Neural progenitor cell (in vitro differentiated cells): ENCODE data around the gene MICALL2. TPM values are rescaled to one million over a fixed set of nuclear protein-coding genes. Genes with fewer than 3 reads are reported as not detected.
"Not testable (repeated sequence)": the region's sequence is repeated elsewhere in the genome, so short reads cannot be mapped to it uniquely, and the experiment has no call there.

Source experiments
- DNase-seq: peaks from one replicate; pipeline ENCODE4 v3.0.0-alpha.2; 2016; ENCODE audit warnings: low spot score
- H2AFZ ChIP-seq: fragments of 200-600 bp; sonication (generic); replicated peaks from 2 replicates; pipeline ENCODE4 v1.6.1; 2016; ENCODE audit warnings: antibody characterized with exemption
- H3F3A ChIP-seq: fragments of 200-600 bp; sonication (generic); 2 replicates; pipeline ENCODE4 v1.6.1; 2016; ENCODE audit warnings: antibody characterized with exemption, low read depth
- H3K27ac ChIP-seq: fragments of 200-600 bp; sonication (generic); 2 replicates; pipeline ENCODE4 v1.5.1; 2016; ENCODE audit warnings: mild to moderate bottlenecking
- H3K27me3 ChIP-seq: fragments of 200-600 bp; sonication (generic); 2 replicates; pipeline ENCODE4 v1.6.1; 2016; ENCODE audit warnings: mild to moderate bottlenecking, moderate library complexity
- H3K36me3 ChIP-seq: fragments of 200-600 bp; sonication (generic); 2 replicates; pipeline ENCODE4 v1.5.1; 2016
- H3K4me1 ChIP-seq: fragments of 200-600 bp; sonication (generic); 2 replicates; pipeline ENCODE4 v1.6.1; 2016; ENCODE audit warnings: mixed run types
- H3K4me2 ChIP-seq: fragments of 200-600 bp; sonication (generic); 2 replicates; pipeline ENCODE4 v1.6.1; 2016
- H3K4me3 ChIP-seq: fragments of 200-600 bp; sonication (generic); 2 replicates; pipeline ENCODE4 v1.5.1; 2016
- H3K79me2 ChIP-seq: fragments of 200-600 bp; sonication (generic); 2 replicates; pipeline ENCODE4 v1.6.1; 2016; ENCODE audit warnings: low read depth
- H3K9ac ChIP-seq: fragments of 200-600 bp; sonication (generic); 2 replicates; pipeline ENCODE4 v1.6.1; 2016
- H3K9me3 ChIP-seq: fragments of 200-600 bp; sonication (generic); 2 replicates; pipeline ENCODE4 v1.5.1; 2016; ENCODE audit warnings: low read depth
- H4K20me1 ChIP-seq: fragments of 200-600 bp; sonication (generic); 2 replicates; pipeline ENCODE4 v1.6.1; 2016; ENCODE audit warnings: low read depth
- H3K27ac Mint-ChIP-seq: 3 replicates; pipeline ENCODE4 v1.8.0; 2021; ENCODE audit warnings: mixed read lengths
- H3K27me3 Mint-ChIP-seq: 2 replicates; pipeline ENCODE4 v1.8.0; 2022; ENCODE audit warnings: low read depth, mild to moderate bottlenecking, inconsistent platforms, moderate library complexity, mixed read lengths; ENCODE audit not compliant: insufficient read depth
- H3K36me3 Mint-ChIP-seq: 3 replicates; pipeline ENCODE4 v1.8.0; 2021; ENCODE audit warnings: mixed read lengths
- H3K4me1 Mint-ChIP-seq: 3 replicates; pipeline ENCODE4 v1.8.0; 2021; ENCODE audit warnings: mixed read lengths
- H3K4me3 Mint-ChIP-seq: 3 replicates; pipeline ENCODE4 v1.8.0; 2021; ENCODE audit warnings: mild to moderate bottlenecking, moderate library complexity, mixed read lengths
- H3K9me3 Mint-ChIP-seq: 3 replicates; pipeline ENCODE4 v1.8.0; 2020; ENCODE audit warnings: mixed read lengths
- CTCF ChIP-seq: fragments of 200-600 bp; sonication (generic); IDR thresholded peaks from 2 replicates; pipeline ENCODE4 v1.5.1; 2017; ENCODE audit warnings: antibody characterized with exemption, mild to moderate bottlenecking
- EZH2 ChIP-seq: fragments of 200-600 bp; sonication (generic); IDR thresholded peaks from 2 replicates; pipeline ENCODE4 v1.6.1; 2017; ENCODE audit warnings: antibody characterized with exemption, mild to moderate bottlenecking, moderate library complexity
- EZH2phosphoT487 ChIP-seq: fragments of 200-600 bp; sonication (generic); IDR thresholded peaks from 2 replicates; pipeline ENCODE4 v1.6.1; 2017; ENCODE audit warnings: antibody characterized with exemption
- total RNA-seq: library from RNA; depleted of rRNA; stranded (reverse); fragments of >200 nt; gene quantifications from 2 replicates; pipeline ENCODE4 v1.2.3, GENCODE V29; 2015; ENCODE audit warnings: low replicate concordance

MICALL2 gene
- total RNA-seq, 1 donor from 2014 or later: 6.0 TPM

GRCh38 chr7:1446620-1447032, 12.6 kb downstream of the MICALL2 start:
- DNase-seq: no peak
- H3F3A ChIP-seq: no peaks in the 10 kb centered on the region
- H3K4me1 ChIP-seq: no peaks in the 10 kb centered on the region
- no peaks in the 10 kb centered on the region for H3K27me3 ChIP-seq
- H3K36me3 ChIP-seq: no peaks in the 10 kb centered on the region
- no peaks in the 10 kb centered on the region for H3K79me2 ChIP-seq
- Mint-ChIP-seq H3K36me3 (peaks cover 2% of the 10 kb centered on the region), H3K4me1 (peaks cover 6% of the 10 kb centered on the region), H3K27ac (no peak overlapping the region), H3K9me3 (no peaks in the 10 kb centered on the region), H3K4me3 (no peak overlapping the region), H3K27me3 (no peaks in the 10 kb centered on the region)
- H3K4me2 ChIP-seq: no peak overlapping the region
- no peaks in the 10 kb centered on the region for H4K20me1 ChIP-seq
- H3K4me3 ChIP-seq: no peak overlapping the region
- H3K9me3 ChIP-seq: no peaks in the 10 kb centered on the region
- no peak overlapping the region for H2AFZ ChIP-seq
- no peak overlapping the region for H3K9ac ChIP-seq
- no peak overlapping the region for H3K27ac ChIP-seq
- TF ChIP-seq CTCF: no peak
- no peak for TF ChIP-seq EZH2
- TF ChIP-seq EZH2phosphoT487: no peak

GRCh38 chr7:1446026-1446425, 13.2 kb downstream of the MICALL2 start:
- not testable (repeated sequence) for H3F3A ChIP-seq, H3K27ac ChIP-seq, H3K27me3 Mint-ChIP-seq, H3K36me3 ChIP-seq, H3K4me1 ChIP-seq, H3K4me3 ChIP-seq, H3K79me2 ChIP-seq, H3K36me3 Mint-ChIP-seq, H4K20me1 ChIP-seq, H2AFZ ChIP-seq, H3K4me3 Mint-ChIP-seq, H3K9me3 ChIP-seq, H3K9me3 Mint-ChIP-seq, H3K27ac Mint-ChIP-seq, H3K4me2 ChIP-seq, H3K4me1 Mint-ChIP-seq, H3K9ac ChIP-seq, H3K27me3 ChIP-seq
- DNase-seq: peak; percentile 43

GRCh38 chr7:1445341-1445740, 13.9 kb downstream of the MICALL2 start:
- DNase-seq: no peak
- H3K36me3 Mint-ChIP-seq: peaks cover 2% of the 10 kb centered on the region

GRCh38 chr7:1444925-1445322, 14.3 kb downstream of the MICALL2 start:
- H3K36me3 ChIP-seq: no peaks in the 10 kb centered on the region
- H3K4me1 ChIP-seq: no peaks in the 10 kb centered on the region
- H3K9me3 ChIP-seq: no peaks in the 10 kb centered on the region
- no peaks in the 10 kb centered on the region for H3K27me3 ChIP-seq
- no peak overlapping the region for H3K27ac ChIP-seq
- H3K9me3 Mint-ChIP-seq: no peaks in the 10 kb centered on the region
- no peak for DNase-seq
- H2AFZ ChIP-seq: no peak overlapping the region
- H3F3A ChIP-seq: no peaks in the 10 kb centered on the region
- H3K36me3 Mint-ChIP-seq: peaks cover 2% of the 10 kb centered on the region
- no peaks in the 10 kb centered on the region for H3K79me2 ChIP-seq
- no peaks in the 10 kb centered on the region for H3K27me3 Mint-ChIP-seq
- H4K20me1 ChIP-seq: no peaks in the 10 kb centered on the region
- no peak overlapping the region for H3K27ac Mint-ChIP-seq
- H3K4me3 Mint-ChIP-seq: no peak overlapping the region
- TF ChIP-seq EZH2 (no peak), EZH2phosphoT487 (no peak), CTCF (no peak)
- no peak overlapping the region for H3K4me2 ChIP-seq
- H3K9ac ChIP-seq: no peak overlapping the region
- peaks cover 4% of the 10 kb centered on the region for H3K4me1 Mint-ChIP-seq
- H3K4me3 ChIP-seq: no peak overlapping the region

More at GRCh38 chr7:1445341-1445740, 13.9 kb downstream of the MICALL2 start:
- Histone ChIP-seq H3K27ac (no peak overlapping the region), H4K20me1 (no peaks in the 10 kb centered on the region), H3K4me2 (no peak overlapping the region), H3K4me1 (no peaks in the 10 kb centered on the region), H3K79me2 (no peaks in the 10 kb centered on the region), H3K27me3 (no peaks in the 10 kb centered on the region), H3K4me3 (no peak overlapping the region), H3K9me3 (no peaks in the 10 kb centered on the region), H3K36me3 (no peaks in the 10 kb centered on the region), H3F3A (no peaks in the 10 kb centered on the region), H3K9ac (no peak overlapping the region), H2AFZ (no peak overlapping the region)
- Mint-ChIP-seq H3K27me3 (no peaks in the 10 kb centered on the region), H3K9me3 (no peaks in the 10 kb centered on the region), H3K4me3 (no peak overlapping the region), H3K4me1 (peaks cover 4% of the 10 kb centered on the region), H3K27ac (no peak overlapping the region)
- TF ChIP-seq CTCF (no peak), EZH2 (no peak), EZH2phosphoT487 (no peak)
